PC-9 (cell line): ENCODE data around the gene CMIP. TPM values are rescaled to one million over a fixed set of nuclear protein-coding genes. Genes with fewer than 3 reads are reported as not detected.

Experiments
- BruUV-seq: library from RNA; stranded (reverse); fragments of 400-500 nt; replicated peaks from 2 replicates; lab custom pipeline; 2021; lab: Mats Ljungman, UMichigan
- CTCF ChIA-PET: fragments of 300-600 bp; sonication (Branson Sonifier 250); formaldehyde crosslinking; loops from one replicate; lab custom pipeline; 2022; ENCODE audit warnings: antibody characterized with exemption; lab: Charles Lee
- POLR2A ChIA-PET: fragments of 300-600 bp; sonication (Branson Sonifier 250); formaldehyde crosslinking; loops from one replicate; lab custom pipeline; 2022; ENCODE audit warnings: antibody characterized with exemption; ENCODE audit not compliant: unreplicated experiment; lab: Charles Lee
- DNase-seq, 2 experiments: peaks; one replicate each; pipeline versions ENCODE4 v3.0.0 to v3.0.0-alpha.2; 2015 to 2022; ENCODE audit warnings: mixed read lengths in 1 of 2
- H2AFZ ChIP-seq: fragments of 200-600 bp; sonication (generic); 2 replicates; pipeline ENCODE4 v1.8.1; 2017; ENCODE audit warnings: antibody characterized with exemption
- H3F3A ChIP-seq: fragments of 200-600 bp; sonication (generic); 2 replicates; pipeline ENCODE4 v1.8.1; 2017; ENCODE audit warnings: antibody characterized with exemption, mild to moderate bottlenecking, low read depth; ENCODE audit not compliant: insufficient read depth
- H3K27ac ChIP-seq: fragments of 200-600 bp; sonication (generic); 2 replicates; pipeline ENCODE4 v1.6.1; 2016; ENCODE audit warnings: mixed run types
- H3K27me3 ChIP-seq: fragments of 200-600 bp; sonication (generic); 2 replicates; pipeline ENCODE4 v1.6.1; 2016; ENCODE audit warnings: low read depth, mixed run types; ENCODE audit not compliant: insufficient read depth
- H3K36me3 ChIP-seq: fragments of 200-600 bp; sonication (generic); 2 replicates; pipeline ENCODE4 v1.6.1; 2016; ENCODE audit warnings: low read depth, mixed run types
- H3K4me1 ChIP-seq: fragments of 200-600 bp; sonication (generic); replicated peaks from 2 replicates; pipeline ENCODE4 v1.6.1; 2016; ENCODE audit warnings: mixed run types; ENCODE audit not compliant: insufficient read depth
- H3K4me2 ChIP-seq: fragments of 200-600 bp; sonication (generic); 2 replicates; pipeline ENCODE4 v1.6.1; 2017; ENCODE audit warnings: mixed run types
- H3K4me3 ChIP-seq: fragments of 200-600 bp; sonication (generic); 2 replicates; pipeline ENCODE4 v1.6.1; 2016; ENCODE audit warnings: mixed run types
- H3K79me2 ChIP-seq: fragments of 200-600 bp; sonication (generic); 2 replicates; pipeline ENCODE4 v1.6.1; 2017; ENCODE audit warnings: low read depth, mixed run types
- H3K9me2 ChIP-seq: fragments of 200-600 bp; sonication (generic); 2 replicates; pipeline ENCODE4 v1.8.1; 2017; ENCODE audit warnings: mild to moderate bottlenecking; ENCODE audit not compliant: insufficient read depth
- H3K9me3 ChIP-seq: fragments of 200-600 bp; sonication (generic); 2 replicates; pipeline ENCODE4 v1.8.1; 2016; ENCODE audit warnings: low read depth; ENCODE audit not compliant: insufficient read depth
- H4K20me1 ChIP-seq: fragments of 200-600 bp; sonication (generic); 2 replicates; pipeline ENCODE4 v1.8.1; 2017; ENCODE audit not compliant: insufficient read depth
- CTCF ChIP-seq: fragments of 200-600 bp; sonication (generic); conservative IDR thresholded peaks from 2 replicates; pipeline ENCODE4 v1.6.1; 2017; ENCODE audit warnings: mixed run types, antibody characterized with exemption, mild to moderate bottlenecking, moderate library complexity
- EZH2 ChIP-seq: fragments of 200-600 bp; sonication (generic); IDR thresholded peaks from 2 replicates; pipeline ENCODE4 v1.8.0; 2017; ENCODE audit warnings: antibody characterized with exemption, low read depth
- intact Hi-C: fragments of 100-400 bp; cut with micrococcal nuclease; formaldehyde crosslinking; loops from one replicate; pipeline ENCODE4 v1.10.0; 2022; ENCODE audit not compliant: unreplicated experiment
- total RNA-seq: library from RNA; stranded (reverse); gene quantifications from 2 replicates; pipeline ENCODE4 v1.2.3, GENCODE V29; 2021

Gene CMIP
- total RNA-seq, 1 experiment from 2014 or later, result 96.6 TPM

GRCh38 chr16:81716478-81717225 is 272.0 kb downstream of the CMIP start:
- no peaks in the 10 kb centered on the region for H3K9me2 ChIP-seq
- H3K27me3 ChIP-seq, result no peaks in the 10 kb centered on the region
- peaks cover 9% of the 10 kb centered on the region; the same call in 1 of the 2 replicates for H3F3A ChIP-seq
- no peak overlapping the region for H3K27ac ChIP-seq
- ChIA-PET POLR2A (interaction anchor here (0.7 kb wide), 1 partner anchor 62 kb away, joined by 5 read pairs; no protein-coding TSS in a partner anchor), CTCF (no interaction called here)
- no peaks in the 10 kb centered on the region for H3K79me2 ChIP-seq
- H3K4me2 ChIP-seq, result no peak overlapping the region
- no peak for TF ChIP-seq CTCF
- no peak for TF ChIP-seq EZH2
- BruUV-seq, result no TSS peak
- peaks cover 22% of the 10 kb centered on the region; the same call in 1 of the 2 replicates for H3K4me1 ChIP-seq
- H3K36me3 ChIP-seq, result no peaks in the 10 kb centered on the region
- intact Hi-C loops, result no loop called here
- DNase-seq, result no peak
- peaks cover 4% of the 10 kb centered on the region; the same call in 1 of the 2 replicates for H4K20me1 ChIP-seq
- no peaks in the 10 kb centered on the region for H3K9me3 ChIP-seq
- H2AFZ ChIP-seq, result no peak overlapping the region
- H3K4me3 ChIP-seq, result no peak overlapping the region

- Histone ChIP-seq H3K4me3 (no peak overlapping the region), H3K9me2 (no peaks in the 10 kb centered on the region), H3K4me1 (peaks cover 16% of the 10 kb centered on the region; the same call in 1 of the 2 replicates)
Observed at GRCh38 chr16:81717662-81718189, 273.1 kb downstream of the CMIP start.

DNA sequence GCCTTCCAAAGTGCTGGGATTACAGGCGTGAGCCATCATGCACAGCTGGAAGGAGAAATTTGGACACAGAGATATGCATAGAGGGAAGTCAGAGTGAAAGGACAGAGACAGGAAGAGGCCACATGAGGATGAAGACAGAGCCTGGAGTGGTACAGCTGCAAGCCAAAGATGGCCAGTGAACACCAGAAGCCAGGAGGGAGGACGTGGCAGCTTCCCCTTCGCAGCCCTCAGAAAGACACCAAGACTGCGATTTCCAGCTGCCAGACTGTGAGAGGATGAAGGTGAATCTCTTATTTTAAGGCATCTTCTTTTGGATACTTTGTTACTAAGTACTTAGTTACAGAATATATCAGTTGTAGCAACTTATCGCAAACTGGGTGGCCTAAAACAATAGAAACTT is 274.0 kb downstream of the CMIP start:
- Histone ChIP-seq H3K4me3 (no peak overlapping the region), H3K27me3 (no peaks in the 10 kb centered on the region), H3K4me1 (peaks cover 16% of the 10 kb centered on the region; the same call in 1 of the 2 replicates), H3K79me2 (no peaks in the 10 kb centered on the region), H3K4me2 (no peak overlapping the region), H3K9me3 (no peaks in the 10 kb centered on the region), H3K36me3 (no peaks in the 10 kb centered on the region), H2AFZ (no peak overlapping the region), H3K9me2 (no peaks in the 10 kb centered on the region), H3F3A (no peaks in the 10 kb centered on the region), H4K20me1 (no peaks in the 10 kb centered on the region; the same call in 1 of the 2 replicates), H3K27ac (no peak overlapping the region)
- DNase-seq, result no peak
- POLR2A ChIA-PET, result no interaction called here
- CTCF ChIA-PET, result interaction anchor here (0.6 kb wide), 1 partner anchor 351 kb away, joined by 5 read pairs; no protein-coding TSS in a partner anchor
- no TSS peak for BruUV-seq
- TF ChIP-seq EZH2 (no peak), CTCF (no peak)
- intact Hi-C loops, result no loop called here

More at GRCh38 chr16:81717662-81718189, 273.1 kb downstream of the CMIP start:
- intact Hi-C loops, result no loop called here
- Histone ChIP-seq H3K79me2 (no peaks in the 10 kb centered on the region), H3K36me3 (no peaks in the 10 kb centered on the region), H3K4me2 (no peak overlapping the region), H4K20me1 (no peaks in the 10 kb centered on the region; the same call in 1 of the 2 replicates), H3K27ac (no peak overlapping the region), H3K27me3 (no peaks in the 10 kb centered on the region), H3K9me3 (no peaks in the 10 kb centered on the region), H2AFZ (no peak overlapping the region), H3F3A (no peaks in the 10 kb centered on the region)
- no peak for TF ChIP-seq CTCF
- TF ChIP-seq EZH2, result no peak
- DNase-seq, result no peak
- ChIA-PET CTCF (no interaction called here), POLR2A (no interaction called here)
- BruUV-seq, result no TSS peak
